RWPE2 (cell line): ENCODE results near the gene MTR.

Source experiments
- ATAC-seq: fragments of 200-7000 bp; cut with Tn5 transposase; 3 replicates; pipeline ENCODE4 v1.9.1; 2021; ENCODE audit warnings: low read depth
- DNase-seq: peaks from one replicate; pipeline ENCODE4 v3.0.0-alpha.2; 2020; ENCODE audit warnings: low spot score
- H3K27ac ChIP-seq: fragments of 450-650 bp; 2 replicates; pipeline ENCODE4 v1.5.1; 2017; ENCODE audit warnings: mild to moderate bottlenecking; ENCODE audit not compliant: poor library complexity, severe bottlenecking
- H3K27me3 ChIP-seq: fragments of 250-450 bp; sonication (Bioruptor Pico); 2 replicates; pipeline ENCODE4 v1.5.1; 2021; ENCODE audit warnings: mild to moderate bottlenecking, moderate library complexity; ENCODE audit not compliant: insufficient read depth, poor library complexity, severe bottlenecking
- H3K36me3 ChIP-seq: fragments of 250-450 bp; sonication (Bioruptor Pico); 2 replicates; pipeline ENCODE4 v1.5.1; 2020; ENCODE audit warnings: low read depth, mild to moderate bottlenecking, moderate library complexity
- H3K4me1 ChIP-seq: fragments of 250-450 bp; sonication (Bioruptor Pico); 2 replicates; pipeline ENCODE4 v1.5.1; 2021; ENCODE audit warnings: mild to moderate bottlenecking, moderate library complexity; ENCODE audit not compliant: insufficient read depth, poor library complexity, severe bottlenecking
- H3K4me3 ChIP-seq: fragments of 250-450 bp; sonication (Bioruptor Pico); 2 replicates; pipeline ENCODE4 v1.5.1; 2021; ENCODE audit warnings: mild to moderate bottlenecking, moderate library complexity; ENCODE audit not compliant: severe bottlenecking
- H3K9me3 ChIP-seq: fragments of 250-450 bp; sonication (Bioruptor Pico); 2 replicates; pipeline ENCODE4 v1.5.1; 2021; ENCODE audit warnings: mild to moderate bottlenecking, moderate library complexity; ENCODE audit not compliant: severe bottlenecking
- TF ChIP-seq, protein P1 (sequence below): fragments of 450-650 bp; IDR thresholded peaks from one replicate; pipeline ENCODE4 v1.5.1; 2017; ENCODE audit warnings: mild to moderate bottlenecking, moderate library complexity; ENCODE audit not compliant: poor library complexity, severe bottlenecking

MTR gene

DNA sequence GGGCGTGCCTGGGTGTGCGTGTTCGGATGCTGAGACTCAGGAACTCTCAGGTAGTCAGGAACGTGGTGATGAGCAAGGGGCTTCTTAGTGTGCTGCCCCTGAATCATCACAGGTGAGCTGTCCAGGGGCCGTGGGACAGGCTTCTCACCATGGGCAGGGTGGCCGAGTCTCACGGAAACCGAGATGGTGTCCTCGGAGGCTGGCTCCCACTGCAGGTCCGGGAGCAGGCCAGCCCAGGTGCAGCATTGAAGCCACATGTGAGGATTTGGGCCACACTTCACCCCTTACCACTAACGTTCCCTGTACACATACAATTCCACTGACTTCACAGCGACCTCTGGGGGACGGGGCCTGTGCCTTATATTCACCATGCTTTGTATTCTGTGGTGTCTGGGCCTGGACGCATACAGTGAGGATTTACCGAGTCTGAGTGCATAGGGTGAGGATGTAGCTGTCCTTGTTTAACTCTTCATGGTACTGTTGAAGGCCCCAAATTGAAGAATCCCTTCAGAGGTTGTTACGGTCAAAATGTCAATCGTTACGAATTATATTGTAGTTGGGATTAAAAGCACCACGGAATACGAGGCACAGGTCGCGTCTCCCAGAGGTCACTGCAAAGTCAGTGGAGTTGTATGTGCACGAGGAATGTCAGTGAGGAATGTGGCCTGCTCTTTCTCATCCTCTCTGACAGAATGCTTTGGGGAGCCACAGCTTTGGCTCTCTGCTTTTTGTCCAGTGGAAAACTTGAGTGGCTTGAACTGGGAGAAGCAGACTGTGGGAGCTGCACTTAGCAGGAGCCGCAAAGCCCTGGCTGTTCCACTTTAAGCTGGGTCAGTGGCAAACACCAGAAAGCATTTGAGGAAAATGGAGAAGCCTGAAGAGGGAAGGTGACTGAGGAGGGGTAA, 95.3 kb downstream of the MTR start:
- DNase-seq, result no peak
- Histone ChIP-seq H3K4me1 (no peaks in the 10 kb centered on the region), H3K9me3 (no peaks in the 10 kb centered on the region), H3K4me3 (no peak overlapping the region), H3K27ac (no peak overlapping the region), H3K27me3 (no peaks in the 10 kb centered on the region), H3K36me3 (peaks cover 3% of the 10 kb centered on the region)
- TF ChIP-seq, protein P1, sequence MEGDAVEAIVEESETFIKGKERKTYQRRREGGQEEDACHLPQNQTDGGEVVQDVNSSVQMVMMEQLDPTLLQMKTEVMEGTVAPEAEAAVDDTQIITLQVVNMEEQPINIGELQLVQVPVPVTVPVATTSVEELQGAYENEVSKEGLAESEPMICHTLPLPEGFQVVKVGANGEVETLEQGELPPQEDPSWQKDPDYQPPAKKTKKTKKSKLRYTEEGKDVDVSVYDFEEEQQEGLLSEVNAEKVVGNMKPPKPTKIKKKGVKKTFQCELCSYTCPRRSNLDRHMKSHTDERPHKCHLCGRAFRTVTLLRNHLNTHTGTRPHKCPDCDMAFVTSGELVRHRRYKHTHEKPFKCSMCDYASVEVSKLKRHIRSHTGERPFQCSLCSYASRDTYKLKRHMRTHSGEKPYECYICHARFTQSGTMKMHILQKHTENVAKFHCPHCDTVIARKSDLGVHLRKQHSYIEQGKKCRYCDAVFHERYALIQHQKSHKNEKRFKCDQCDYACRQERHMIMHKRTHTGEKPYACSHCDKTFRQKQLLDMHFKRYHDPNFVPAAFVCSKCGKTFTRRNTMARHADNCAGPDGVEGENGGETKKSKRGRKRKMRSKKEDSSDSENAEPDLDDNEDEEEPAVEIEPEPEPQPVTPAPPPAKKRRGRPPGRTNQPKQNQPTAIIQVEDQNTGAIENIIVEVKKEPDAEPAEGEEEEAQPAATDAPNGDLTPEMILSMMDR, result no peak
- ATAC-seq, result no peak

DNA sequence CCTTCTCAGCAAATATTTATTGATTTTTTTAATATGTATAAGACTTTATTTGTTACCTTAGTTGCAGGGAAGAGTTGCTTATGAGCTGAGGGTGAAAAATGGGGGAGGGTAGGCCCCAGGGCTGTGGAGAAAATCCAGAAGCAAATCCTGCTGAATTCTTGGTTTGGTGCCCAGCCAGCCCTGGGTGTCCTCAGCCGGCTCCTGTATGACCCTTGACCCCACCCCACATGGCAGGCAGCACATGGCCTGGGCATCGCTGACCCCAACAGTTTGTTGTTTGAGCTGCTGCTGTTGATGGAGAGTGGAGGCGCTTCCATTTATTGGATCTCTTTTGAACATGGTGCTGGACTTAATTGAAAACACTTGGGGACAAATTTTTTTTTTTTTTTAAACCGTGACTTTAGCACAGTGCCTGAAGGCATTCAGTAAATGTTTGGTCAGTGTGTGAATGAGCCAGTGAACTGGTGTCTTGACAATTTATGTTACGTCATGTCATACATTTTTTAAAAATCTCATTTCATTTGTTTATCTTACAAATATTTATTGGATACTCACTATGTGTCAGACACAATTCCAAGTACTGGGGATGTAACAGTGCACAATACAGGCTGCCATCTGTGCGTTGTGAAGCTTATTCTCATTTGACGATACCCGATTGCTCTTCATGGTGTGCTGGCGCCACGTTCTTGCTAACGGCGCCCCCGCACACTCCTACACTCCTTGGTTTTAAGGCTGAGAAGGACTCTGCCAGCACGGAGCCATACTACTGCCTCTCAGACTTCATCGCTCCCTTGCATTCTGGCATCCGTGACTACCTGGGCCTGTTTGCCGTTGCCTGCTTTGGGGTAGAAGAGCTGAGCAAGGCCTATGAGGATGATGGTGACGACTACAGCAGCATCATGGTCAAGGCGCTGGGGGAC, 98.8 kb downstream of the MTR start:
- TF ChIP-seq, protein P1, result no peak
- DNase-seq, result no peak
- H3K27ac ChIP-seq, result no peak overlapping the region
- peaks cover 3% of the 10 kb centered on the region for H3K36me3 ChIP-seq
- H3K4me1 ChIP-seq, result no peaks in the 10 kb centered on the region
- H3K4me3 ChIP-seq, result no peak overlapping the region
- no peak for ATAC-seq
- H3K27me3 ChIP-seq, result no peaks in the 10 kb centered on the region
- H3K9me3 ChIP-seq, result no peaks in the 10 kb centered on the region

DNA sequence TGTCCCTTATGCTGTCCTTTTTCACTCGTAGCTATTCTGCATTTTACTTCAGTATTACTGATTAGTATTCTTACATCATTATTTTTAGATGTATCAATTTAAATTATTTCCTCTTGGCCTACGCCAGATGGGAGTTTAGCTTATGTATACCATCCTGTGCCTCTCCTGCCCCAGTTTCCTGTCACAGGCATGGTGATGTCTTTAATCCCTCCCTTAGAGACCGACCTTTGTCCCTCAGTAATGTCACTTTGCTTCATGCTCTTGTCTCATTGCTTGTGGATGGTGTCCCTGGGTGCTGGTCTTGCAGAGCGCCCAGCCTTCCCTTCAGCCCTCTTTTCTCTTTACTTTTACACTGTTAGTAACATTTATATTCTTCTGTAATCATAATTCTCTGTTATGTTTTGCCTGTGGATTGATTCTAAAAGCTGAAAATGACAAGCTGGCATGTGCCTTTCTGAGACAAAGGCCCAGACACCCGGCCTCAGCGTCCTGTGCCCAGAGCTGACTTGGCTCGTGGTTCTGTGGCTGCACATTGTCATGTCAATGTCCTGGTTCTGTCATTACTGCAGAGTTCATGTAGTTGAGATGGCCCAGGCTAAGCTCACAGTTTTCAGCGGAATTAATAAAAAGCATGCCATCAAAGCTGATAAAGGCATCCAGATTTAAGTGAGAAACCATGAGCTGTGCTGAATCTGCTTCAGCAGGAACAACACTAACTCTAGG, 100.7 kb downstream of the MTR start:
- H3K36me3 ChIP-seq, result peaks cover 3% of the 10 kb centered on the region
- TF ChIP-seq, protein P1, result no peak
- no peak for ATAC-seq
- no peaks in the 10 kb centered on the region for H3K4me1 ChIP-seq
- H3K4me3 ChIP-seq, result no peak overlapping the region
- no peaks in the 10 kb centered on the region for H3K27me3 ChIP-seq
- DNase-seq, result no peak
- no peak overlapping the region for H3K27ac ChIP-seq
- H3K9me3 ChIP-seq, result no peaks in the 10 kb centered on the region

DNA sequence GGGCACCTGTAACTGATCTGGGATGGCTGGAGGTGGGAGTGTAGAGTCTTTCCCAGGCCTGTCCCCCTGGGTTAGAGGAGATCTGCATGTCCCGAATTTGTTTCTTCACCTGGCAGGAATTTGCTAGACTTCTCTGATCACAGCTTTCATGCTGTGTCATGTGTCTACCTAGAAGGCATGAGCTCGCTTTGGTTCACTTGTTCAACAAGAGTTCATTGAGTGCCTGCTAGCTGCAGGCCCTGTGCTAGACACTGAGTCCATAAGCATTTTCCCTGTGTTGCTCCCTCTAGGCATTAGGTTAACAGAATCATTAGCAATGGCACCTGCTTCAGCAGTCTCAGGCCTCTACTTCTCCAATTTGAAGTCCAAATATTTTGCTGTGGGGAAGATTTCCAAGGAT, 101.6 kb downstream of the MTR start:
- Histone ChIP-seq H3K9me3 (no peaks in the 10 kb centered on the region), H3K4me1 (no peaks in the 10 kb centered on the region), H3K4me3 (no peak overlapping the region), H3K27ac (no peak overlapping the region), H3K27me3 (no peaks in the 10 kb centered on the region), H3K36me3 (peaks cover 3% of the 10 kb centered on the region)
- no peak for DNase-seq
- TF ChIP-seq, protein P1, result no peak
- ATAC-seq, result no peak
